ES-I3 (cell line): ENCODE measurements around the gene PPFIA2.
"Not testable (repeated sequence)": the region's sequence is repeated elsewhere in the genome, so short reads cannot be mapped to it uniquely, and the experiment has no call there.

Experiments
- H3K36me3 ChIP-seq: 2 replicates; pipeline ENCODE4 v1.6.1; 2013; ENCODE audit warnings: mild to moderate bottlenecking, low read length, control low read depth, moderate library complexity; ENCODE audit not compliant: insufficient read depth
- H3K4me1 ChIP-seq: 2 replicates; pipeline ENCODE4 v1.6.1; 2013; ENCODE audit warnings: mild to moderate bottlenecking, control low read depth, low read length; ENCODE audit not compliant: insufficient read depth
- H3K9ac ChIP-seq: 2 replicates; pipeline ENCODE4 v1.6.1; 2013; ENCODE audit warnings: low read depth, mild to moderate bottlenecking, low read length, moderate library complexity
- H3K9me3 ChIP-seq: 2 replicates; pipeline ENCODE4 v1.6.1; 2013; ENCODE audit warnings: mild to moderate bottlenecking, low read length, moderate library complexity; ENCODE audit not compliant: control insufficient read depth, insufficient read depth

PPFIA2 gene

DNA sequence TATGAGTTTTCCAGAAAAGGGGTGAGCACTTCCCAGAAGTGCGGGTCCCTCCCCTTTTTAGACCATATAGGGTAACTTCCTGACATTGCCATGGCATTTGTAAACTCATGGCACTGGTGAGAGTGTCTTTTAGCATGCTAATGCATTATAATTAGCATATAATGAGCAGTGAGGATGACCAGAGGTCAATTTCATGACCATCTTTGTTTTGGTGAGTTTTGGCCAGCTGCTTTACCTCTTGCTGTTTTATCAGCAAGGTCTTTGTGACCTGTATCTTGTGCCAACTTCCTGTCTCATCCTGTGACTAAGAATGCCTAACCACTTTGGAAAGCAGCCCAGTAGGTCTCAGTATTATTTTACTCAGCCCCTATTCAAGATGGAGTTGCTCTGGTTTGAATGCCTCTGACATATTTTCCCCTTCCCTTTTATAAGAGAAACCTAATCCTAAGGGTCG lies 549.4 kb downstream of the PPFIA2 start:
- not testable (repeated sequence) for H3K9me3 ChIP-seq, H3K9ac ChIP-seq, H3K36me3 ChIP-seq
- peaks cover 52% of the 10 kb centered on the region for H3K4me1 ChIP-seq

DNA sequence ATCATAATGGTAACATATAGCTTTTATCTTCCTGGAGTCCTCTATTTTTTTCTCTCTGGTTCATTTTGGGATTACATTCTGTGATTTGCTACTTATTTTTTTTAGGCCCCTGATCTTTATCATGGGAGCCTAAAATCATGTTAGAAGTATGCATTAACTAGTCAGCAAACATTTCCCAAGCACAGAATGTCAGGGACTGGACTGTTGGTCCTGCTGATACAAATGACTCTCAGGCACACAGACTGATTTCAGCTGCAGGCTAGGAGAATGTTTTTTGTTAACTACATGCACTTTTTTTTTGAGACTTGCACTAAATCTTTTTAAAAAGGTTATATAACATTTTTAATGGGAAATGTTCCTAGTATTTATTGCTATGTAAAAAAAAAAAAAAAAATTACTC lies 550.1 kb downstream of the PPFIA2 start:
- Histone ChIP-seq H3K9ac (no peak overlapping the region), H3K9me3 (no peaks in the 10 kb centered on the region), H3K36me3 (no peaks in the 10 kb centered on the region), H3K4me1 (peaks cover 52% of the 10 kb centered on the region)

DNA sequence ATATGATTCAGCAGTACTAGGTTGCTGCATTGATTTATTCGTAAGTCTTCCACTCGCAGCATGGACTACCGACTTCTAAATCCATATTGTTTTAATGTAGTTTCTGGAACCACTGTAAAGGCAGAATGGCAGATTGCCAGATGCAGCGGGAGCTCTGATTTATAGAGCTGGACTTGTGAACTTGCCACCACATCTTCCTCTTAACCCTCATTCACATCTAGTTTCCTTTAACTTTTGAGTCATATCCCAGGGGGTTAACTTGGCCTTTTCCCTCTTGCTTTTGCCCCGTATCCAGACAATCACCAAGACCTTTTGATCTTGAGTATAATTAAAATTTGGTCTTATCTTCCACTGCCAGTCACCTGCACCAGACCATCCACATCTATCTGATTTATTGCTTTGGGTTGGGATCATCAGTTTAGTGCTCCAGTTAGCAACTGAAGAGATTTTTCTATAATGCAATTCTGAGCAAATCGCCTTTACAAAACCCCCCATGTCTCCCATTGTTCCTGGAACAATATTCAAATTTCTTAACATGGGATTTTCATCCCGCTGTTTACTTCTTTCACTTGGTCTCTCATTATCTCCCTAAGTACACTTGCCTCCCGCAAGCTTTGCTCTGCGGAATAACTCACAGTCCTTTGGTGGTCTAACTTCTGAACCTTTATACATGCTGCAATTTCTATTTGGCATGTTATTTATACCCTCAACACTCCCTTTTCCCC lies 550.8 kb downstream of the PPFIA2 start:
- no peak overlapping the region for H3K9ac ChIP-seq
- H3K9me3 ChIP-seq = no peaks in the 10 kb centered on the region
- peaks cover 52% of the 10 kb centered on the region for H3K4me1 ChIP-seq
- H3K36me3 ChIP-seq = no peaks in the 10 kb centered on the region
